CD4-positive, alpha-beta T cell treated with Interleukin-2 at 100 ng/mL for 4 hours (primary cell): Measurements from ENCODE around the gene MUC20.
"Not testable (repeated sequence)": the region's sequence is repeated elsewhere in the genome, so short reads cannot be mapped to it uniquely, and the experiment has no call there.

ENCODE experiments used
- DNase-seq: peaks from one replicate; pipeline ENCODE4 v3.0.0-alpha.2; 2020; ENCODE audit warnings: low spot score

The MUC20 gene, protein sequence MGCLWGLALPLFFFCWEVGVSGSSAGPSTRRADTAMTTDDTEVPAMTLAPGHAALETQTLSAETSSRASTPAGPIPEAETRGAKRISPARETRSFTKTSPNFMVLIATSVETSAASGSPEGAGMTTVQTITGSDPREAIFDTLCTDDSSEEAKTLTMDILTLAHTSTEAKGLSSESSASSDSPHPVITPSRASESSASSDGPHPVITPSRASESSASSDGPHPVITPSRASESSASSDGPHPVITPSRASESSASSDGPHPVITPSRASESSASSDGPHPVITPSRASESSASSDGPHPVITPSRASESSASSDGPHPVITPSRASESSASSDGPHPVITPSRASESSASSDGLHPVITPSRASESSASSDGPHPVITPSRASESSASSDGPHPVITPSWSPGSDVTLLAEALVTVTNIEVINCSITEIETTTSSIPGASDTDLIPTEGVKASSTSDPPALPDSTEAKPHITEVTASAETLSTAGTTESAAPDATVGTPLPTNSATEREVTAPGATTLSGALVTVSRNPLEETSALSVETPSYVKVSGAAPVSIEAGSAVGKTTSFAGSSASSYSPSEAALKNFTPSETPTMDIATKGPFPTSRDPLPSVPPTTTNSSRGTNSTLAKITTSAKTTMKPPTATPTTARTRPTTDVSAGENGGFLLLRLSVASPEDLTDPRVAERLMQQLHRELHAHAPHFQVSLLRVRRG

DNA sequence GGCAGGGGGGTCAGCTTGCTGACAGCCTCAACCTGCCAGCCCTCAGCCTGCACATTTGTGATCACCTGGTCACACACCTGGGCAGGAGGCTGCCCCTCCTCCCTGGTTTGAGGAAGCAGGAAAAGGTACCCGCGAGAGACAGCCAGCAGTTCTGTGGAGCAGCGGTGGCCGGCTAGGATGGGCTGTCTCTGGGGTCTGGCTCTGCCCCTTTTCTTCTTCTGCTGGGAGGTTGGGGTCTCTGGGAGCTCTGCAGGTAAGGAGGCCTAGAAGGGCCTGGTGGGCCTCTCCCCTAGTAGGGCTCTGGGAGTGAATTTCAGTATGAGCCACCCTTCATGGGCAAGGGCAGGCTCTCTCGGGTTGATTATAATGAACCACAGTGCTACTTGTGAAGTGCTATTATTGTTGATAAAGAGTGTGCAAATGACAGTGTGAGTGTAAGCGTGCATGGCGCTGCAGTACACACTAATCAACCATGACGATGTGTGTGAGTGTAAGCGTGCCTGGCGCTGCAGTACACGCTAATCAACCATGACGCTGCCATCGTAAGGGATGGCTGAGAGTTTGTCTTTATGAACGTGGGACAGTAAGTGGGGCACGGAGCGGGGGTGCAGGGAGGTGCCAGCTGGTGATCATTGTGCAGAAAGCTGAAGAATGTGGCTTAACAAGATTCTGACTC lies at the start of gene MUC20:
Gene MUC20, plus strand, starts transcription at position 148 of the 676 bp plus-strand sequence. Its CDS starts 30 bp downstream, at position 178.
- DNase-seq, result not testable (repeated sequence)

DNA sequence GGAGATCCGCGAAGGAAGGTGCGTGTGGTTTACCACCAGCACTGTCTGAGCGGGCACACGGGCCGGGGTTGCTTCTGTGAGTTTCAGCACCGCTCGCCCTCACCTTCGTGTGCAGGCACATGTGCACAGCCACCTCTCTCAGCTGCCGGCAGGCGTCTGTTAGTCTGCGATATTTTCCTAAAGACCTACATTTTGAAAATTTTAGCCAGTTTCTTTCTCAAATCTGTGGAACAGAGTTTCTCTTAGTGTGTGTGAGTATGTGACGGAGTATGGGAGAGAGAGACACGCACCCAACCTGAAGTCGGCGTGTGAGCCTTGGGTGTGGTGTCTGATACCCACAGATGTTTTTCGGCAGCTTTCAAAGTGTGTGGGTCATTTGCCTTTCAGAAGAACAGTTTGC lies 49.5 kb upstream of the MUC20 start:
- DNase-seq, result not testable (repeated sequence)

DNA sequence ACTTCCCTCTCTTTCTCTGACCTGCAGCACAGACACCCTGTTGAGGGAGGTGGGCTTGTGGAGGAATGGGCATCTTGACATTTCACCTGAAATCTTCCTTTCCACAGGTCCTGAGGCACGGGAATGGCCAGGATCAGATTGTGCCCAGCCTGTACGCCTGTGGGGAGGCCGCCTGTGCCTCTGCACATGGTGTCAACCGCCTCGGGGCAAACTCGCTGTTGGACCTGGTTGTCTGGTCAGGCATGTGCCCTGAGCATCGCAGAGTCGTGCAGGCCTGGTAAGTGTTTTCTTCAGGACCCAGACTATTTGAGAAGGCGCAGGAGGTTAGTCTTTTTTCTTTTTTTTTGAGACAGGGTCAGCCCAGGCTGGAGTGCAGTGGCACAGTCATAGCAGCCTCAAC lies 47.1 kb upstream of the MUC20 start:
- DNase-seq, result not testable (repeated sequence)

DNA sequence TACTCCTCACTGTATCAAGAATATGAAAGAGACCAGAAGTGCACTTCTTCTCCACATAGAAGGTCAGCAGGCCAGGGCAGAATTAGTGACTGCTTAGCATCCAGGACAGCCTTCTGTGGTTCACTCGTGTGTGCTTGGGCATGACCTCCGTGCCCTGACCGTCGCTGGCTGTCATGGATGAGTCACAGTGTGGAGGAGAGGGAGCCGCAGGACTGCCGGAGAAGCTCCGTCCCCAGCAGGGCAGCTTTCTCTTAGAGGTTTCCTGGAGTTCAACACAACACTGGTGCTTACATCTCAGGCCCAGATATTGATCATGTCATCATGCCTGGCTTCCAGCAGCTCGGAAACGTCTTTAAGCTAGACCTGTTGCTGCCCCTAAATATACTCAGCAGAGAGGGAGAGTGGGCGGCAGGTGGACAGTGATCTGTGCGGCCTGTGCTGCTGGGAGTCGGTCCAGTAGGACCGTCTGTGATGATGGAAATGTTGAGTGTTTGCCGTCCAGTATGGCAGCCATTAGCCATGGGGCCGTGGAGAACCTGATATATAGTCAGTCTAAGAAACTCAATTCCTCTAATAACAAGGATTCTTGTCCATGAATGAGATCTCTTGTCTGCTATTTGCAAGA lies 42.3 kb upstream of the MUC20 start:
- not testable (repeated sequence) for DNase-seq

DNA sequence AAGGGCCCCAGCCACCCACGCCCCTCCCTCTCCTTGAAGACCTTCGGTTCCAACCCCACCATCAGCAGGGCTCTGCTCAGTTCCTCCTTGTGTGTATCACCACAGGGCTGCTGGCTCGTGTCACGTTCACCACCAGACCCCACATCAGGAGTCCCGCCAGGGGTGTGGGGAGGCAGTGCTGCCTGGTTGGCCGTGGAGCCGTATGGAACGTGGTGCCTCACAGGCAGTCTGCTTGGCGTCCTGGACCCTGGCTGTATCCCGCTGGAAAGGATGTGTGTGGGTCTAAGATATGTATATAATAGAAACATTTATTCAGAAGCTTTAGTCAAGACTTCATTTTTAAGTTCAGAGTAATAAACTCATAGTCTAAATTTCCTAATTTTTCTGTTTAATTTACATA lies 40.1 kb upstream of the MUC20 start:
- DNase-seq, result not testable (repeated sequence)

DNA sequence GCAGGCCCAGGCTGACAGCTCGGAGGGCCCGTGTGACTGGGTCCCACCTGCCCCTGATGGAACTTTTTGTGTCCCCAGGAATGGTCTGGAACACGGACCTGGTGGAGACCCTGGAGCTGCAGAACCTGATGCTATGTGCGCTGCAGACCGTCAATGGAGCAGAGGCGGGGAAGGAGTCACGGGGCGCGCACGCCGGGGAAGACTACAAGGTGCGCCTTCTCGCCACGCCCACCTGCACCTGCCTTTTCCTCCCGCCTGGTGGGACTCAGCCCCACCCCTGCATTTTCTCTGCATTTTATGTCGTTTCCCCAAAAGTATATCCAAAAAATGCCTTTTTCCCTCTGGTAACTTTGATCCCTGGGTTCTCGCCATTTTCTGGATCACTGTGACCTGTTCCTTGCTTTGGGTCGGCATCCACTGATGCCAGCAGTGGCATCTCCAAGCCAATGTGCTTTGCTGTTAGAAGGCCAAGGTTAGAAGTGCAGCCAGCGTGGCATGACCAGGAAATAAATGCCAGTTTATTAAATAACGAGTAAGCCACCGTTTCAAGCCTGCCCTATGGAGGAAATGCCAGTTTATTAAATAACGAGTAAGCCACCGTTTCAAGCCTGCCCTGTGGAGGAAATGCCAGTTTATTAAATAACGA lies 39.2 kb upstream of the MUC20 start:
- not testable (repeated sequence) for DNase-seq

DNA sequence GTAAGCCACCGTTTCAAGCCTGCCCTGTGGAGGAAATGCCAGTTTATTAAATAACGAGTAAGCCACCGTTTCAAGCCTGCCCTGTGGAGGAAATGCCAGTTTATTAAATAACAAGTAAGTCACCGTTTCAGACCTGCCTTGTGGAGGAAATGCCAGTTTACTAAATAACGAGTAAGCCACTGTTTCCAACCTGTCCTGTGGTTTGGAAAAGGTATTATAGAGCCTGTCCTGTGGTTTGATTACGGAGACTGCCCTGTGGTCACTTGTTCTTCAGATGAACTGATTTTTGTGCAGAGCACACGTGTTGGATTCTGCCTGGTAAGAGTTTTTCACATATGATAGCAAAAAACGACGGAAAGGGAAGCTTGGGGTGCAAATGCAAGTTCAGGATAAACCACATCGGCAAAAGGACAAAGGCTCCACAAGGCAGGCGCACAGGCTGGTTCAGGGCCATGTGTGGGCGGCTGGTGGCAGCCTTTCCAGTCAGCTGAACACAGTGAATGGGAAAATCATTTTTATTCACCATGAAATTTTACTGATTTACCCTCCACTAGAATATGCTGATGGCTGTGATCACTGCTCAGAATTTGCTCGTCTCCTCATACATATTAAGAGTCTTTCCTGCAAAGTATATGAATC lies 38.6 kb upstream of the MUC20 start:
- DNase-seq, result not testable (repeated sequence)

DNA sequence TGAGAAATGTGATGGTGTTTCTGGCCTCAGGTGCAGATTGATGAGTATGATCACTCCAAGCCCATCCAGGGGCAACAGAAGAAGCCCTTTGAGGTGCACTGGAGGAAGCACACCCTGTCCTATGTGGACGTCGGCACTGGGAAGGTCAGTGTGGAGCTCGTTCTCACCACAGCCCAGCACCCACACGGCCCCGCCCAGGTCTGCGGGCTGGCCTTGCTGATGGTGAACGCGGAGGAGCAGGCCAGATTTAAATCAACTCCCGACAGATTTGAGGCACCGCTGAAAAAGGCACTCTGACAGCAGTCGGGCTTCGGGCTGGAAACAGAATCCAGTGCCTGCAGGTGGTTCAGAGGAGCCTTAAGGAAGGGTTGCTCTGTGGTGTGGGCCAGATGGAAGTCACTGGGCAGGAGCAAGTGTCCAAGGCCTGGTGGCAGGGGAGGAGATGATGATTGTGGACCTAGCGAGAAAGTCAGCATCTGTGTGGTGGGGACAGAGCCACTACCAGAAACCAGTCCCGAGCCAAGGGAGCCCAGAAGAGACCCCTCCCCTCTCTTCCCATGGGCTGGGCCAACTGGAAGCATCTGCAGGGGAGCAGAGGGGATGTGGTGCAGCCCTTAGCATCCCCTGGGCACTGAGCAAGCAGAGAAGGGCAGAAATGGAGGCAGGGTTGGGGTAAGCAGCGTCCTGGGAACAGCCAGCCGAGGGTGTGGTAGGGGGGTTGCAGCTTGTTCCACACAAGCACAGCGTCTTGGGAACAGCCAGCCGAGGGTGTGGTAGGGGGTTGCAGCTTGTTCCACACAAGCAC lies 36.9 kb upstream of the MUC20 start:
- not testable (repeated sequence) for DNase-seq

DNA sequence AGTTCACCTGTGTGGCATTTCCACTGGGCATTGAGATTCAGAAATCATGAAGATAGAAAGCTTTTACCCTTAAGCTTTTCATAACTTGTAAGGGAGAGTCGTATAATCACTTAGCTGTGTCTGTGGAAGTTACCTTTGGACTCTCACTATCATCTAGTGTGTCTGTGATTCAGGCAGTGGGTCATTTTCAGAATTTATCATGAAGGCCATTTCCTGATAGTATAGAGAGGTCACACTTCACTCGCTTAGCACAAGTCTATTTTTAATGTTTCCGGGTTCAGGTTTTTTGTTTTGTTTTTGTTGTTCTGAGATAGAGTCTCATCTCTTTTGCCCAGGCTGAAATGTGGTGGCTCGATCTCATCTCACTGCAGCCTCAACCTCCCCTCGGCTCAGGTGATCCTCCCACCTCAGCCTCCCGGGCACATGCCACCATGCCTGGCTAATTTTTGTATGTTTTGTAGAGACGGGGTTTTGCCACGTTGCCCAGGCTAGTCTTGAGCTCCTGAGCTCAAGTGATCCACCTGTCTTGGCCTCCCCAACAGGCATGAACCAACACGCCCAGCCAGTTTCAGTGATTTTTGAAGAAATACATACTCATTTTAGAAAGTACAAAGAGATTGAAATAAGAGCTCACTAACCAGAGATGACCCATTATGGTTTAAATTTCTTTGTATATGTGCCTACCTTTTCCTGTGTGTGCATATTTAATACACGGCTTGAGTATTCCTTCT lies 36.1 kb upstream of the MUC20 start:
- DNase-seq, result not testable (repeated sequence)

DNA sequence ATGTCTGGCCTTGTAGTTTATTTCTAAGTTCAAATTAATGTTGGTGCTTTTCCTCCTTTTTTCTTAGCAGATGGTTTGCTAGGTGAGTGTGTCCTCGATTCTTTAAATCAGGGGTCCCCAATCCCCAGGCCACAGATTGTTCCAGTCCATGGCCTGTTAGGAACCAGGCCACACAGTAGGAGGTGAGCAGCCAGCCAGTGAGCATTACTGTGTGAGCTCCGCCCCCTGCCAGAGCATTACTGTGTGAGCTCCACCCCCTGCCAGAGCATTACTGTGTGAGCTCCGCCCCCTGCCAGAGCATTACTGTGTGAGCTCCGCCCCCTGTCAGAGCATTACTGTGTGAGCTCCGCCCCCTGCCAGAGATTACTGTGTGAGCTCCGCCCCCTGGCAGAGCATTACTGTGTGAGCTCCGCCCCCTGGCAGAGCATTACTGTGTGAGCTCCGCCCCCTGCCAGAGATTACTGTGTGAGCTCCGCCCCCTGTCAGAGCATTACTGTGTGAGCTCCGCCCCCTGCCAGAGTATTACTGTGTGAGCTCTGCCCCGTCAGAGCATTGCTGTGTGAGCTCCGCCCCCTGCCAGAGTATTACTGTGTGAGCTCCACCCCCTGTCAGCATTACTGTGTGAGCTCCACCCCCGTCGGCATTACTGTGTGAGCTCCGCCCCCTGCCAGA lies 34.1 kb upstream of the MUC20 start:
- DNase-seq, result not testable (repeated sequence)

DNA sequence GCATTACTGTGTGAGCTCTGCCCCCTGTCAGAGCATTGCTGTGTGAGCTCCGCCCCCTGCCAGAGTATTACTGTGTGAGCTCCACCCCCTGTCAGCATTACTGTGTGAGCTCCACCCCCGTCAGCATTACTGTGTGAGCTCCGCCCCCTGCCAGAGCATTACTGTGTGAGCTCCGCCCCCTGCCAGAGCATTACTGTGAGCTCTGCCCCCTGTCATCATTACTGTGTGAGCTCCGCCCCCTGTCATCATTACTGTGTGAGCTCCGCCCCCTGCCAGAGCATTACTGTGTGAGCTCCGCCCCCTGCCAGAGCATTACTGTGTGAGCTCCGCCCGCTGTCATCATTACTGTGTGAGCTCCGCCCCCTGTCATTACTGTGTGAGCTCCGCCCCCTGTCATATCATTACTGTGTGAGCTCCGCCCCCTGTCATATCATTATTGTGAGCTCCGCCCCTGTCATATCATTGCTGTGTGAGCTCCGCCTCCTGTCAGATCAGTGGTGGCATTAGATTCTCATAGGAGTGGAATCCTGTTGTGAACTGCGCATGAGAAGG lies 33.5 kb upstream of the MUC20 start:
- peak; percentile 40 for DNase-seq

DNA sequence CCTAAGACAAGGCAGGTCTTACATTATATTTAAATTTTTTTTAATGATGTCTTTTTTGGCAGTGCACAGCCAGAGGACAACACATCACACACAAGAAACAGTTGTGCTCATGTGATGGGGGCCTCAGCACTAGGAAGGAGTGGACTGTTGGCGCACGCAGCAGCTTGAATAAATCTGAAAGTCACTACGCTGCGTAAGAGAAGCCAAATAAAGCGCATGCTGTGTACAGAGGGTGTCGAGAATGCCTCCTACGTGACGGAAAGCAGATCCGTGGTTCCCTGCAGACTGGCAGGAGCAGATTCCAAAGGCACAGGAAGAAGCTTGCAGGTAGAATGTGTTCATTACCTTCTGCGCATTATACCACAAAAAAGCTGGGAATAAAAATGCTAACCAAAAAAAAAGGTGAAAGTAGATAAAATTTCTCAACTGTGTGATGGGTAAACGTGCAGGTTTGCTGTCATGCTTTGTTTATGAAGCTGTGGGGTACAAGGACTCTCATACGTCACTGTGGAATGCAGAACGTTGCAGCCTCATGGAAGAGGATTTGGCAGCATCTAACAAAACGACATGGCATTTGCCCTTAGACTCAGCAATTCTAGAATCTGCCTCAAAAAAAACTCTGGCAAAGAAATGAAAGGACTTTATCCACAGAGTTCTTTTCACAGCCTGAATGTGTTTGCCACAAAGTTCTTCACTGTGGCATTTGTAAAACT lies 32.2 kb upstream of the MUC20 start:
- not testable (repeated sequence) for DNase-seq

DNA sequence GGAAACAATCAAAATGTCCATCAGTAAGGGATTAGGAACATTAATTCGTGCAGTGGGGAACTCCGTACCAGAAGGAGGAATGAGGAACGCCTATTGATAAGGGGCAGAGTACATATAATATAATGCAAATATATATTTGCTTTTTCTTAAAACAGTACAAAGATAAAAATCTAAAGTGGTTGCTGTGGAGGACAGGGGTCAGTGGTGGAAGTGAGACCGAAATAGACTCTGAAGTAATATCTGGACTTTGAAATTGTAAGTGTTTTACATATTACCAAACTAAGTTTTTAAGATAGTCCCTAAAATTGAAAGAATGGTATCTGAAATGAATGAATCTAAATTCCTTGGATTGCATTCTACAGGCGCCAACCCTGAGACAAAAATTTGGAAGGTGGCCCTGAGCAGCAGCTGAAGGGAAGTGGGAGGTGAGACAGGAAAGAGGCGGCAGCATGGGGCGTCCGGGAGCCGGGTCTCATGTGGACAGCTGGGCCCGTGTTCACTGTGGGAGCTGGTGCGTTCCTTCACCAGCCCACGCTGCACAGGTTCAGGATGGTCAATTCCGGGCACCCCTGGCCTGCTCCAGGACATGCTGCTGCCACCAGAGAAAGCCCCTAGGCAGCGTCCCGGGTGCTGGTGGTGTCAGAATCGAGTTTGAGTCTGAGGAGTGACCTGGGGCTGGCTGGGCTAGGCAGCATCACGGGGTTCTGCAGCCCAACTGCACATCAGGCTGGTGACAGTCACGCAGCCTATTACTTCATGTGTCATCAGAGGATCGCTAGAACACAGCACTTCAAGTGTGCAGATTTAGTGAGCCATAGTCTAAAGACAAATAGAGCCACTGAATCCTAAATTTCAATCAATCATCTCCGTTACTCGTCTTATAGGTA lies 31.4 kb upstream of the MUC20 start:
- DNase-seq, result not testable (repeated sequence)

DNA sequence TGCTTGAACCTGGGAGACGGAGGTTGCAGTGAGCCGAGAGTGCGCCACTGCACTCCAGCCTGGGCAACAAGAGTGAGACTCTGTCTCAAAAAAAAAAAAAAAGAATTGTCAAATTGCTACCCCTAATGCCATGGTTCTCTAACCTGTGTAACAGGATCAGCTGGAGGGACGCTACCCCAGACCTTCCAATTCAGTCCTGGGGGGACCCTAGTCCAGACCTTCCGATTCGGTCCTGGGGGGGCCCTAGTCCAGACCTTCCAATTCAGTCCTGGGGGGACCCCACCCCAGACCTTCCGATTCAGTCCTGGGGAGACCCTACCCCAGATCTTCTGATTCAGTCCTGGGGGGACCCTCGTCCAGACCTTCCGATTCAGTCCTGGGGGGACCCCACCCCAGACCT lies 29.8 kb upstream of the MUC20 start:
- DNase-seq, result no peak

DNA sequence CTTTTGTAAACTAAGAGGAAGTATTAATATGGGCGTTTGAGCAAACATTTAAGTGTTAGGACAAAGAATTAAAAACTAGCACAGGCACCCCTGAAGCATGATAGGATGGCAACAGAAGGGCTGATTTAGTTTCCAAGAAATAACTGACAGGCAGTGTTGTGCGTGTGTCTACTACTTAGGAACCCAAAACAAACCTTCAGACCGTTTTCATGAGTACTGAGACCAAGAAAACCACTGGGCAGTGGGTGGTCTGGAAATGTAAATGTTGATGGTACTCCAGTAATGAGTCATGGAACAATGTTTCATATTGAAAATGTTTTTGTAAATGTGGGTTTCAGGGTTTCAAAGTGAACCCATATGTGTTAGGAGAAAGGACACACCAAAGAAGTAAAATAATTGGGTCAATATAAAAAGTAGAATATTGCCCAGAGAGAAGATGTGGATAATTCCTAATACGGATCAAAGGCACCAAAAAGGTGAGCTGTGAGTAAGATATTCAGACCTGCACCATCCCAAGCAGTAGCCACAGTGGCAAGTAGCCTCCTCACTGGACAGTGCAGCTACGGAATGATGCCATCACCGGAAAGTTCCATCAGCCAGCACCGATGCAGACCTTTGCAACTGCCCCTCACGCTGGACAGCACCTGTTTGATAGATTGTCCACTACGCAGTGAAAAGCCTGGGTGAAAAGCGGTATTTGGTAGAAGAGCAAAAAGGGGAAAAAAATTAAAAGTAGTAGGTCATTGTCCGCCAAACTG lies 29.0 kb upstream of the MUC20 start:
- DNase-seq, result not testable (repeated sequence)

DNA sequence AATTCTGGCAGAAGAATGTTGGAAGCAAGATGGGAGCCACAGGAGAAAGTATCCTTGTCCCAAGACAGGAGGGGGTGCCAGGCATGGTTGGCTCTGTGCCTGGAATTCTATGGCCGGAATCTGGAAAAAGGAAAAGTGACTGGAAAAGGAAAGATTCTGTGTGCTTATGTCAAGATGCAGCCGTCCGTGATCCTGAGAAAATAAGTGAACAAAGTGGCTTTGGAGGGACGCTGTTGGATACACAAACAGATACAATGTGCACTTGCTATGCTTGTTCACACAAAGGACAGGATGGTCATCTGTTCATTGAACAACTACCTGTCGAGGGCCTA lies 28.5 kb upstream of the MUC20 start:
- DNase-seq, result no peak
